ENCODE measurements around the gene LRRC2.
"Not testable (repeated sequence)": the region's sequence is repeated elsewhere in the genome, so short reads cannot be mapped to it uniquely, and the experiment has no call there.

Gene LRRC2

DNA sequence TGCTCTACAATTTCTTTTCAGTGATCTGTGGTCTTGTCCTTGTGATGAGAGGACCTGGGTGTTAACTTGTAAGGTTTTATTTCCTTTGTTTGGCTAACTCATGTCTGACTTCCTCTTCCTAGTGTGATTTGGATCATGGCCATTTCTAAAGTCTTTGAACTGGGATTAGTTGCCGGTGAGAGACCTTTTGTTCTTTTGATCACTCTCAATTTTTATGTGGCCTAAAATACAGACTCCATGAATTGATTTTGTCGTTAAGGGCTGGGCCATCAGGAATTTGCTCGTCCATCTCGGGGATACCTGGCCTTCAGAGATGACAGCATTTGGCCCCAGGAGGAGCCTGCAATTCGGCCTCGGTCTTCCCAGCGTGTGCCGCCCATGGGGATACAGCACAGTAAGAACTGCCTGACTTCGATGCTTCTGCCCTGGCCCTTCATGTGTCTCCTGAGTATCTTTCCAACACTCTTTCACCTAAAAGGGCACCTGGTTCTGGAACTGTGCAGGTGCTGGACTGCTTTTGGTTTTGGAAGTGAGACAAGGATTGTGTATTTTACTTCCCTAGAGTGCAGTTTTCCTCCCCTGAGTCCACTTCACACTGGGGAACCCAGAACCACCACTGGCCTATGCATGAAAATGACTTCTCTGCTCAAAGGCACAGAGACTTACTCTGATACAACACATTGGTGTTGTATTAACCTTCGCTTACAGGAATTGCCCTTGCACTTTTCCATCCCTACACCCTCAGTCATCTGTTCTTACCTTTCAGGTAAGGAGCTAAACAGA lies 13.1 kb upstream of the LRRC2 start:
- no peaks in the 10 kb centered on the region for H3K9me3 ChIP-seq
- no peaks in the 10 kb centered on the region for H3K4me1 ChIP-seq (ENCODE audit: control insufficient read depth in 1 of 2, insufficient read depth in 1 of 2, low read depth in 1 of 2, low read length in 1 of 2)
- H3K27ac ChIP-seq: no peak overlapping the region
- TF ChIP-seq, protein P1, sequence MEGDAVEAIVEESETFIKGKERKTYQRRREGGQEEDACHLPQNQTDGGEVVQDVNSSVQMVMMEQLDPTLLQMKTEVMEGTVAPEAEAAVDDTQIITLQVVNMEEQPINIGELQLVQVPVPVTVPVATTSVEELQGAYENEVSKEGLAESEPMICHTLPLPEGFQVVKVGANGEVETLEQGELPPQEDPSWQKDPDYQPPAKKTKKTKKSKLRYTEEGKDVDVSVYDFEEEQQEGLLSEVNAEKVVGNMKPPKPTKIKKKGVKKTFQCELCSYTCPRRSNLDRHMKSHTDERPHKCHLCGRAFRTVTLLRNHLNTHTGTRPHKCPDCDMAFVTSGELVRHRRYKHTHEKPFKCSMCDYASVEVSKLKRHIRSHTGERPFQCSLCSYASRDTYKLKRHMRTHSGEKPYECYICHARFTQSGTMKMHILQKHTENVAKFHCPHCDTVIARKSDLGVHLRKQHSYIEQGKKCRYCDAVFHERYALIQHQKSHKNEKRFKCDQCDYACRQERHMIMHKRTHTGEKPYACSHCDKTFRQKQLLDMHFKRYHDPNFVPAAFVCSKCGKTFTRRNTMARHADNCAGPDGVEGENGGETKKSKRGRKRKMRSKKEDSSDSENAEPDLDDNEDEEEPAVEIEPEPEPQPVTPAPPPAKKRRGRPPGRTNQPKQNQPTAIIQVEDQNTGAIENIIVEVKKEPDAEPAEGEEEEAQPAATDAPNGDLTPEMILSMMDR (IDR thresholded peaks at IDR 0.05): no peak
- peaks cover 41% of the 10 kb centered on the region for H3K27me3 ChIP-seq
- H3K4me3 ChIP-seq (ENCODE audit: low read depth in 1 of 2, low read length in 1 of 2): no peak overlapping the region
- no peaks in the 10 kb centered on the region for H3K36me3 ChIP-seq

DNA sequence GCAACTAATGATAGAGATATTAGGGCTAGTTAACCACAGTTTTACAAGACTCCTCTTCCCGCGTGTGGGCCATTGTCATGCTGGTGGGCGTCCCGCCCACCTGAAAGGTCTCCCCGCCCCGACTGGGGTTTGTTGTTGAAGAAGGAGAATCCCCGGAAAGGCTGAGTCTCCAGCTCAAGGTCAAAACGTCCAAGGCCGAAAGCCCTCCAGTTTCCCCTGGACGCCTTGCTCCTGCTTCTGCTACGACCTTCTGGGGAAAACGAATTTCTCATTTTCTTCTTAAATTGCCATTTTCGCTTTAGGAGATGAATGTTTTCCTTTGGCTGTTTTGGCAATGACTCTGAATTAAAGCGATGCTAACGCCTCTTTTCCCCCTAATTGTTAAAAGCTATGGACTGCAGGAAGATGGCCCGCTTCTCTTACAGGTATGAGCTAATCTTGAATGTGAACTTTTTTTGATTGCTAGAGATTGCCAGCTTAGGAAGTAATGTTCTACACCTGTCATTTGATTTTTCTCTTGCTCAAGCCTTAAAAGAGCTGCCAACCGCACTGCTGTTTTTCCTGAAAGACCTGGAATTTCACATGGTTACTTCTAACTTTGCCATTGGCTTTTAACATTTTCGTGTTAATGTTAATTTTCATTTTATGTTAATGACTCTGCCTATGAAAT lies 11.6 kb upstream of the LRRC2 start:
- not testable (repeated sequence) for H3K9me3 ChIP-seq; H3K36me3 ChIP-seq; H3K4me1 ChIP-seq (ENCODE audit: control insufficient read depth in 1 of 2, insufficient read depth in 1 of 2, low read depth in 1 of 2, low read length in 1 of 2); H3K27ac ChIP-seq; H3K4me3 ChIP-seq (ENCODE audit: low read depth in 1 of 2, low read length in 1 of 2)
- peaks cover 45% of the 10 kb centered on the region for H3K27me3 ChIP-seq

DNA sequence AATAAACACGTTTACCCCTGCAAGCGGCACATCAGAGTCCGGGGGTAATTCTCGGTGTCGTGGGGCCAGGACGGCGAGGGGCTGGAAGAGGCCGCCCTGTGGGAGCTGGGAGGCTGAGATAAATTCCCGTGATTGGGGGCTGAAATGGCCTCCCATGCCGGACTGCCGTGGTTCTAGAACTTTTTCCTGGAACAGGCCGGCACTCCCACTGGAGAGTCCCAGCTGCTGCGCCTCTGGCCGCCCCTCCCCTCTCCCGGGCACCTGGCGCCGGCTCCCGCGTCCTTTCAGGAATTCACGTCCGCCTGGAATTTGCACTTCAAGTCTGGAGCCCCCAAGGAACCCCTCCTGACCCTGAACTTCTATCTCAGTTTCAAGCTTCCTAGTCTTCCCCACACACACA lies 10.8 kb upstream of the LRRC2 start:
- H3K4me1 ChIP-seq (ENCODE audit: control insufficient read depth in 1 of 2, insufficient read depth in 1 of 2, low read depth in 1 of 2, low read length in 1 of 2): no peaks in the 10 kb centered on the region
- H3K36me3 ChIP-seq: no peaks in the 10 kb centered on the region
- no peak overlapping the region for H3K27ac ChIP-seq
- no peak overlapping the region for H3K4me3 ChIP-seq (ENCODE audit: low read depth in 1 of 2, low read length in 1 of 2)
- H3K27me3 ChIP-seq: peaks cover 45% of the 10 kb centered on the region
- H3K9me3 ChIP-seq: no peaks in the 10 kb centered on the region
- TF ChIP-seq, protein P1 (IDR thresholded peaks at IDR 0.05): no peak

DNA sequence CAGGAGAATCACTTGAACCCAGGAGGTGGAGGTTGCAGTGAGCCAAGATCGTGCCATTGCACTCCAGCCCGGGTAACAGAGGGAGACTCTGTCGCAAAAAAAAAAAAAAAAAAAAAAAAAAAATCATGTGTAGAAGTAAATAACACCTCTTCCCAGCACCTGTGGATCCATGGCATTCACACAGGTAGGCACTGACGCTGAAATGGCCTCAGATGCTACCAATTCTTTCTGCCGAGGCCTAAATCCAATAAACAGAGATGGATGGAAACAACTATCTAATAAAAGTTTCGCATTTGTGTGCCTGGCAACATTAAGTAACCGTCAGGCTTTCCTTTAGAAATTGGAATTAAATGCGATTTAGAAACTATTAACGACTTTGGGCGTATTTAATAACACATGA lies 10.3 kb upstream of the LRRC2 start:
- no peaks in the 10 kb centered on the region for H3K36me3 ChIP-seq
- H3K4me3 ChIP-seq (ENCODE audit: low read depth in 1 of 2, low read length in 1 of 2): no peak overlapping the region
- TF ChIP-seq, protein P1 (IDR thresholded peaks at IDR 0.05): no peak
- H3K4me1 ChIP-seq (ENCODE audit: control insufficient read depth in 1 of 2, insufficient read depth in 1 of 2, low read depth in 1 of 2, low read length in 1 of 2): no peaks in the 10 kb centered on the region
- H3K27me3 ChIP-seq: peaks cover 45% of the 10 kb centered on the region
- no peak overlapping the region for H3K27ac ChIP-seq
- H3K9me3 ChIP-seq: no peaks in the 10 kb centered on the region

DNA sequence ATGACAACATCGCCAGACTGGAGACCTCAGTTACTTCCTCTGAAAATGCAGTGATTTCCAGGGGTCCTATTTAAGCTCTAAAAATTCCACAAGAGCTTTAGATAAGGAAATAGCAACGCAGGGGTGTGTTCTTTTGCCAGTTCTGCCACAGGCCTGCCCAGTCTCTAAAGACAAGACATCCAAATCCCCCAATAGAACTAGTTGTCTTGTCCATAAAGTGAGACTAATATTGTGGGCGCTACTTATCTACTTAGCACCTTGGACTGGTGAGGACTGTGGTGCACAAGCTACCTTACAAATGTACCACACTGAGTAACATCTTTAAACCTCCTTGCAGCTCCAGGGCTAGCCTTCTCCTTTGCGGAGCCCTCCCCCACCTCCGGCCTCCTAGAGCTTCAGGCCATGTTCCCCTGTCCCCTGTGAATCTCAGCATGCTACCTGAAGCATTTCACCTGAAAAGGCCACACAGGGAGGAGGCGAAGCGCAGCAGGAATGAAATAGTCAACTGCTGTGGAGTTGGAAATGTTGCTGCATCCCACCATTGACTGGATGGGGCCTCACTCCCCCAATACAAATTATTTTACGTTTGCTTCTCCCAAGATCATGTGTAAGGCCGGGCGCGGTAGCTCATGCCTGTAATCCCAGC lies 9.6 kb upstream of the LRRC2 start:
- H3K4me3 ChIP-seq (ENCODE audit: low read depth in 1 of 2, low read length in 1 of 2): no peak overlapping the region
- TF ChIP-seq, protein P1 (IDR thresholded peaks at IDR 0.05): no peak

More for the DNA sequence above, 9.6 kb upstream of the LRRC2 start:
- peaks cover 45% of the 10 kb centered on the region for H3K27me3 ChIP-seq
- H3K36me3 ChIP-seq: no peaks in the 10 kb centered on the region
- H3K9me3 ChIP-seq: no peaks in the 10 kb centered on the region
- H3K27ac ChIP-seq: no peak overlapping the region
- H3K4me1 ChIP-seq (ENCODE audit: control insufficient read depth in 1 of 2, insufficient read depth in 1 of 2, low read depth in 1 of 2, low read length in 1 of 2): no peaks in the 10 kb centered on the region
